ENCODE results near the gene SYNM.

SYNM gene

DNA sequence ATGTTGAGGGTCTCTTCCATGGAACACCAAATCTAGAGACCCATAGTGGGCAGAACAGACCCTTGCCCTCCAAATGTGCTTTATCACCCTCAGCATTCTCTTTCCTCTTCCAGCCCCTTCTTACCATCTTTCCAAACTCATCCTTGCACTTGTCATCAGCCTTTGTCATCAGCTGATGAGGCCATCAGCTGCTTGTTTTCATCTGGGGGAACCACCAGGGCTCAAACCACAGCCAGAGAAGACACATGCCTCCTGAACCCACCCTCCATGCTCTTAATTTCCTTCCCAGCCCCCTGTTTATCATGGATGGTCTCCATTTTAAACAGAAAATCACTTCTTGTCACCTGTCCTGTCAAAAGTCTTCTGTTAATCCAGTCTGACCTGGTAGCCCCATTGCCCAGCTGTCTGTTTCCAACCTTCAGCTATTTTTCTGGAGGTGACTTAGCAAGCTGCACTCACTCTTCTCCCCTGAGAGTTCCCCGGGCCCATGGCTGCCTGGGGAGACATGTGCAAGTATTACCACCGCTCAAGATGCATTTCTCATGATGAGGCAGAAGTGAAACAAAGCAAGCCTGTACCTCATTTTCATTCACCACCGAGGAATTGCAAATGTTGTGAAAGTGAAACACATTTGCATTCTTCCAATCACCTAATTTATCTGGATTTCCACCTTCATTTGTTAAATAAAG is 14.7 kb upstream of the SYNM start:
- no peak for DNase-seq
- H3K9me3 ChIP-seq (ENCODE audit: severe bottlenecking) = no peaks in the 10 kb centered on the region
- TF ChIP-seq, protein P1, sequence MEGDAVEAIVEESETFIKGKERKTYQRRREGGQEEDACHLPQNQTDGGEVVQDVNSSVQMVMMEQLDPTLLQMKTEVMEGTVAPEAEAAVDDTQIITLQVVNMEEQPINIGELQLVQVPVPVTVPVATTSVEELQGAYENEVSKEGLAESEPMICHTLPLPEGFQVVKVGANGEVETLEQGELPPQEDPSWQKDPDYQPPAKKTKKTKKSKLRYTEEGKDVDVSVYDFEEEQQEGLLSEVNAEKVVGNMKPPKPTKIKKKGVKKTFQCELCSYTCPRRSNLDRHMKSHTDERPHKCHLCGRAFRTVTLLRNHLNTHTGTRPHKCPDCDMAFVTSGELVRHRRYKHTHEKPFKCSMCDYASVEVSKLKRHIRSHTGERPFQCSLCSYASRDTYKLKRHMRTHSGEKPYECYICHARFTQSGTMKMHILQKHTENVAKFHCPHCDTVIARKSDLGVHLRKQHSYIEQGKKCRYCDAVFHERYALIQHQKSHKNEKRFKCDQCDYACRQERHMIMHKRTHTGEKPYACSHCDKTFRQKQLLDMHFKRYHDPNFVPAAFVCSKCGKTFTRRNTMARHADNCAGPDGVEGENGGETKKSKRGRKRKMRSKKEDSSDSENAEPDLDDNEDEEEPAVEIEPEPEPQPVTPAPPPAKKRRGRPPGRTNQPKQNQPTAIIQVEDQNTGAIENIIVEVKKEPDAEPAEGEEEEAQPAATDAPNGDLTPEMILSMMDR (IDR thresholded peaks at IDR 0.05; ENCODE audit: low read depth, low read length) = no peak

DNA sequence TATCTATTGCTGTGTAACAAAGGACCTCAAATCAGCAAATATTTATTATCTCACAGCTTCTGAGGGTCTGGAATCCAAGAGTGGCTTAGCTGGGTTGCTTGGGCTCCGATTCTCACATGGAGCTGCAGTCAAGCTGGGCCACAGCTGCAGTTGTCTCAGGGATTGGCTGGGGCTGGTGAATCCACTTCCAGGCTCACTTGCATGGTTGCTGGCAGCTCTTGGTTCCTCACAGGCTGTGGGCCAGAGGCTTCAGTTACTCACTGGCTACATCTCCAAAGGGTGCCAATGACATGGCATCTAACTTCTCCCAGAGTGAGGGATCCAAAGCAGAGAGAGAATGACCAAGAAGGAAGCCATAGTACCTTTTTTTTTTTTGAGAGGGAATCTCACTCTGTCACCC is 13.9 kb upstream of the SYNM start:
- DNase-seq = no peak
- Histone ChIP-seq H3K36me3 (no peaks in the 10 kb centered on the region), H3K27ac (no peak overlapping the region), H3K27me3 (ENCODE audit: insufficient read depth, low read depth, severe bottlenecking) (no peaks in the 10 kb centered on the region), H3K9me3 (ENCODE audit: severe bottlenecking) (no peaks in the 10 kb centered on the region), H3K4me3 (ENCODE audit: low read depth, low read length) (no peak overlapping the region)
- TF ChIP-seq, protein P1 (IDR thresholded peaks at IDR 0.05; ENCODE audit: low read depth, low read length) = no peak

More for the DNA sequence above, 14.7 kb upstream of the SYNM start:
- Histone ChIP-seq H3K27ac (no peak overlapping the region), H3K36me3 (no peaks in the 10 kb centered on the region), H3K27me3 (ENCODE audit: insufficient read depth, low read depth, severe bottlenecking) (no peaks in the 10 kb centered on the region), H3K4me3 (ENCODE audit: low read depth, low read length) (no peak overlapping the region)

DNA sequence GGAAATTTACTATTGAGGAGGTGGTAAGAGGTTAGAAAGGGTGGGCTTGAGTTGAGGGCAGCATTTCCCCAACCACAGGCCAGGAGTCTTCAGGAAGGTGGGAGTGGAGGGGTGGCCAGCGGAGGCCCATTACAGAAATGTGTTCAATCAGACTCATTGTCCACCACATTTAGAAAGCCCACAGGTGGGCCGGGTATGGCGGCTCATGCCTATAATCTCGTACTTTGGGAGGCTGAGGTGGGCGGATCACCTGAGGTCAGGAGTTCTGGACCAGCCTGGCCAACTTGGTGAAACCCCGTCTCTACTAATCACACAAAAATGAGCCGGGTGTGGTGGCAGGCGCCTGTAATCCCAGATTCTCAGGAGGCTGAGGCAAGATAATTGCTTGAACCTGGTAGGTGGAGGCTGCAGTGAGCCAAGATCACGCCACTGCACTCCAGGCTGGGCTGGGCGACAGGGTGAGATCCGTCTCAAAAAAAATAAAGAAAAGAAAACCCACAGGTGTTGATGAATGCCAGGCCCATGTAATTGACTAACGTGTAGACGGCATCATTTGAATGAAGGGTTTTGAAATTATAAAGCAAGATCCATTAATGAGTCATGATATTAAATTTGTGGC is 12.2 kb upstream of the SYNM start:
- TF ChIP-seq, protein P1 (IDR thresholded peaks at IDR 0.05; ENCODE audit: low read depth, low read length) = no peak
- H3K27me3 ChIP-seq (ENCODE audit: insufficient read depth, low read depth, severe bottlenecking) = no peaks in the 10 kb centered on the region
- no peaks in the 10 kb centered on the region for H3K9me3 ChIP-seq (ENCODE audit: severe bottlenecking)
- no peak overlapping the region for H3K27ac ChIP-seq
- H3K36me3 ChIP-seq = no peaks in the 10 kb centered on the region
- no peak for DNase-seq
- H3K4me3 ChIP-seq (ENCODE audit: low read depth, low read length) = no peak overlapping the region

DNA sequence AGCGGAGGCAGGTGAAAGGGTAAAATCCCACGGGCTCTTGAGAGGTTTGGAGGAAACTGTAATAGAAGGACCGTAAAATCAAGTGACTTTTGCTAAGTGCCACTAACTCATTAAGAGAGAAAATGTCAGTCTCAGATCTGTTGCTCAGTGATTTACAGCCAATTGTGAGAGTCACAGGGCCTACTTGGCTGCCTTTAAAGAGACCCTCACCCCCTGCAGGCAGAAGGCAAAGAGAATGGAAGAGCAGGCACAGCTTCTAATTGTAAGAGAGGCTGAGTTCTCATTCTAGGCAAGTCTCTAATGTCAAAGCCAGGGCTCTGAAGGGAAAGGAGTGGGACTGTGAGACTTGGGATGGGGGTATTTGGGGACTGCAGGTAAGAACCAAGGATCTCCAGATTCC is 9.3 kb upstream of the SYNM start:
- H3K27ac ChIP-seq = no peak overlapping the region
- no peak overlapping the region for H3K4me3 ChIP-seq (ENCODE audit: low read depth, low read length)
- H3K9me3 ChIP-seq (ENCODE audit: severe bottlenecking) = no peaks in the 10 kb centered on the region
- DNase-seq = no peak
- H3K36me3 ChIP-seq = no peaks in the 10 kb centered on the region
- H3K27me3 ChIP-seq (ENCODE audit: insufficient read depth, low read depth, severe bottlenecking) = peaks cover 6% of the 10 kb centered on the region
- TF ChIP-seq, protein P1 (IDR thresholded peaks at IDR 0.05; ENCODE audit: low read depth, low read length) = no peak

DNA sequence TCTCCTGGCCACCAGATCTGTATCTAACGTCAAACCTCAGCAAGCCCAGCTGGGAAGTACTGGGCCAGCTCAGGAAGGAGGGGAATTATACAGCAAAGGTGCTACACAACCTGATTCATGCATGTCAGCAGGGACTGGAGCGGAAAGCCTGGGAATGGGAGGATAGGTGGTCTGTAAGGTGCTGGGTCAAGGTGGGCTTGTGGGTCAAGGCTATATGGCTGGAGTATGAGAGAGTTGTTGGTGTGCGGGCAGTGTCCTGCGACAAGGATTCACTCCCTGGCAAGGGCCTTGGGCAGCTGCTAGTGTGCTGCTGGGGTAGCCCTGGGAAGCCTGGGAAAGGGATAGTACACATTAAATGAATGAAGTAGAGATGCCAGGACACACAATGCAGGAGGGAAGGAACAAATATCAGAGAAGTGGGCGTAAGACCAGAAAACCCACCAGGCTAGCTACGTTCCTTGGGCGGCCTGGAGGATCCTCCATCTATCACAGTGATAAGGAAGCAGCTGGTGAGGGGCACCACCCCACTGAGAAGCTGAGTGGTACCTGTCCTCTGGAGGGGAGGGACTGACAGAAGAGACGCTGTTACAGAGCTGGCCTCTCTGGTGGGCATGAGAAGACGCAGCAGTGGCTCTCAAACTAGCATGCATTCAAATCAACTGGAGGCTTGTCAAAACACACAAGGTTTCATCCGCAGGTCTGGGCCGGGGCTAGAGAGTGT is 8.5 kb upstream of the SYNM start:
- no peaks in the 10 kb centered on the region for H3K36me3 ChIP-seq
- H3K27ac ChIP-seq = no peak overlapping the region
- H3K4me3 ChIP-seq (ENCODE audit: low read depth, low read length) = no peak overlapping the region
- no peak for DNase-seq
- TF ChIP-seq, protein P1 (IDR thresholded peaks at IDR 0.05; ENCODE audit: low read depth, low read length) = no peak
- H3K9me3 ChIP-seq (ENCODE audit: severe bottlenecking) = no peaks in the 10 kb centered on the region
- peaks cover 7% of the 10 kb centered on the region for H3K27me3 ChIP-seq (ENCODE audit: insufficient read depth, low read depth, severe bottlenecking)

All from WERI-Rb-1 (cell line).